Neural cell (in vitro differentiated cells): ENCODE results near the gene SCCPDH. TPM values are rescaled to one million over a fixed set of nuclear protein-coding genes. Genes with fewer than 3 reads are reported as not detected.
"Not testable (repeated sequence)": the region's sequence is repeated elsewhere in the genome, so short reads cannot be mapped to it uniquely, and the experiment has no call there.

Experiments
- H2AFZ ChIP-seq: fragments of 200-600, 300-800 bp; sonication (generic), shearing (Covaris generic); 2 replicates; pipeline ENCODE4 v1.6.0; 2014; ENCODE audit warnings: low read depth, mild to moderate bottlenecking, antibody characterized with exemption, low read length, moderate library complexity
- H3F3A ChIP-seq: fragments of 200-600 bp; shearing (Covaris generic); 2 replicates; pipeline ENCODE4 v1.6.1; 2016; ENCODE audit warnings: mild to moderate bottlenecking, moderate library complexity, mixed read lengths, antibody characterized with exemption, low read length; ENCODE audit not compliant: insufficient read depth, poor library complexity, severe bottlenecking
- H3K27ac ChIP-seq: fragments of 200-600, 300-800 bp; sonication (generic), shearing (Covaris generic); 2 replicates; pipeline ENCODE4 v1.5.1; 2014; ENCODE audit warnings: mild to moderate bottlenecking, low read length, moderate library complexity
- H3K27me3 ChIP-seq: fragments of 300-800, 200-600 bp; sonication (generic), shearing (Covaris generic); 2 replicates; pipeline ENCODE4 v1.6.0; 2014; ENCODE audit warnings: mild to moderate bottlenecking, low read depth, low read length, moderate library complexity; ENCODE audit not compliant: insufficient read depth
- H3K36me3 ChIP-seq: fragments of 300-800, 200-600 bp; sonication (generic), shearing (Covaris generic); 2 replicates; pipeline ENCODE4 v1.5.1; 2014; ENCODE audit warnings: mild to moderate bottlenecking, antibody characterized with exemption, low read length, moderate library complexity; ENCODE audit not compliant: insufficient read depth
- H3K4me2 ChIP-seq: fragments of 300-800, 200-600 bp; sonication (generic), shearing (Covaris generic); 2 replicates; pipeline ENCODE4 v1.6.0; 2014; ENCODE audit warnings: mild to moderate bottlenecking, low read length
- H3K4me3 ChIP-seq: fragments of 300-800, 200-600 bp; sonication (generic), shearing (Covaris generic); 2 replicates; pipeline ENCODE4 v1.5.1; 2014; ENCODE audit warnings: mild to moderate bottlenecking, low read length, moderate library complexity
- H3K79me2 ChIP-seq: fragments of 200-600 bp; shearing (Covaris generic); replicated peaks from 2 replicates; pipeline ENCODE4 v1.6.0; 2014; ENCODE audit warnings: mild to moderate bottlenecking, low read length, moderate library complexity; ENCODE audit not compliant: insufficient read depth
- H3K9ac ChIP-seq: fragments of 300-800, 200-600 bp; sonication (generic), shearing (Covaris generic); 2 replicates; pipeline ENCODE4 v1.6.1; 2016; ENCODE audit warnings: mild to moderate bottlenecking, low read length, mixed read lengths
- H3K9me2 ChIP-seq: fragments of 200-600 bp; shearing (Covaris generic); 2 replicates; pipeline ENCODE4 v1.6.1; 2016; ENCODE audit warnings: mild to moderate bottlenecking, low read length, mixed read lengths; ENCODE audit not compliant: insufficient read depth
- H3K9me3 ChIP-seq: fragments of 200-600, 300-800 bp; sonication (generic), shearing (Covaris generic); 2 replicates; pipeline ENCODE4 v1.6.1; 2016; ENCODE audit warnings: mild to moderate bottlenecking, mixed run types, low read length, moderate library complexity, mixed read lengths
- H4K20me1 ChIP-seq: fragments of 200-600 bp; shearing (Covaris generic); 2 replicates; pipeline ENCODE4 v1.6.1; 2016; ENCODE audit warnings: mild to moderate bottlenecking, mixed run types; ENCODE audit not compliant: insufficient read depth
- CTCF ChIP-seq: fragments of 450-650 bp; IDR thresholded peaks from 2 replicates; pipeline ENCODE4 v1.5.1; 2014; ENCODE audit warnings: antibody characterized with exemption, mild to moderate bottlenecking, moderate library complexity; ENCODE audit not compliant: poor library complexity, severe bottlenecking
- EP300 ChIP-seq: fragments of 450-650 bp; conservative IDR thresholded peaks from 2 replicates; pipeline ENCODE4 v1.6.1; 2014; ENCODE audit warnings: antibody characterized with exemption, mild to moderate bottlenecking, moderate library complexity; ENCODE audit not compliant: poor library complexity, severe bottlenecking
- EZH2 ChIP-seq: fragments of 200-600, 300-800 bp; shearing (Covaris generic), sonication (generic); IDR thresholded peaks from 2 replicates; pipeline ENCODE4 v1.6.1; 2014; ENCODE audit warnings: antibody characterized with exemption, low read length, borderline replicate concordance, mild to moderate bottlenecking; ENCODE audit not compliant: insufficient read depth, poor library complexity, severe bottlenecking
- MXI1 ChIP-seq: fragments of 450-650 bp; conservative IDR thresholded peaks from 2 replicates; pipeline ENCODE4 v1.6.1; 2014; ENCODE audit warnings: antibody characterized with exemption, mild to moderate bottlenecking; ENCODE audit not compliant: poor library complexity, severe bottlenecking
- POLR2AphosphoS5 ChIP-seq: IDR thresholded peaks from 2 replicates; pipeline ENCODE4 v1.6.1; 2012
- RAD21 ChIP-seq: fragments of 450-650 bp; conservative IDR thresholded peaks from 2 replicates; pipeline ENCODE4 v1.6.1; 2014; ENCODE audit warnings: antibody characterized with exemption, mild to moderate bottlenecking, moderate library complexity
- REST ChIP-seq: IDR thresholded peaks from 2 replicates; pipeline ENCODE4 v1.6.1; 2012; ENCODE audit warnings: borderline replicate concordance
- SMC3 ChIP-seq: fragments of 450-650 bp; conservative IDR thresholded peaks from 2 replicates; pipeline ENCODE4 v1.6.1; 2014; ENCODE audit warnings: antibody characterized with exemption, mild to moderate bottlenecking, moderate library complexity; ENCODE audit not compliant: poor library complexity
- TAF1 ChIP-seq: IDR thresholded peaks from 2 replicates; pipeline ENCODE4 v1.6.1; 2012; ENCODE audit warnings: low read depth
- polyA plus RNA-seq: library from polyadenylated mRNA; depleted of rRNA; stranded (reverse); fragments of >200 nt; gene quantifications from 2 replicates; pipeline ENCODE4 v1.2.3, GENCODE V29; 2014

The SCCPDH gene
- polyA plus RNA-seq, 1 donor from 2014 or later = 94.2 TPM

- Histone ChIP-seq H3K4me2 (no peak overlapping the region), H2AFZ (no peak overlapping the region), H3K27me3 (no peaks in the 10 kb centered on the region), H3K79me2 (no peaks in the 10 kb centered on the region), H3K9me2 (no peaks in the 10 kb centered on the region), H3F3A (no peaks in the 10 kb centered on the region), H3K27ac (no peak overlapping the region), H3K9ac (no peak overlapping the region), H3K36me3 (no peaks in the 10 kb centered on the region), H4K20me1 (no peaks in the 10 kb centered on the region), H3K9me3 (no peaks in the 10 kb centered on the region), H3K4me3 (no peak overlapping the region)
- TF ChIP-seq POLR2AphosphoS5 = no peak
Measured at GRCh38 chr1:246709196-246709595, 15.0 kb upstream of the SCCPDH start.

- H3K27me3 ChIP-seq = no peaks in the 10 kb centered on the region
- no peak overlapping the region for H3K4me3 ChIP-seq
- no peaks in the 10 kb centered on the region for H3K79me2 ChIP-seq
- no peaks in the 10 kb centered on the region for H3K9me2 ChIP-seq
- no peaks in the 10 kb centered on the region for H3K9me3 ChIP-seq
- H3K27ac ChIP-seq = no peak overlapping the region
- no peak overlapping the region for H2AFZ ChIP-seq
- H3F3A ChIP-seq = no peaks in the 10 kb centered on the region
- no peaks in the 10 kb centered on the region for H3K36me3 ChIP-seq
- no peak overlapping the region for H3K4me2 ChIP-seq
- TF ChIP-seq MXI1 = no peak
- TF ChIP-seq SMC3 = no peak
- TF ChIP-seq TAF1 = no peak
- TF ChIP-seq EP300 = no peak
- TF ChIP-seq POLR2AphosphoS5 = no peak
- no peak overlapping the region for H3K9ac ChIP-seq
- H4K20me1 ChIP-seq = no peaks in the 10 kb centered on the region
Measured at GRCh38 chr1:246709835-246710234, 14.4 kb upstream of the SCCPDH start.

GRCh38 chr1:246711548-246712003 is 12.6 kb upstream of the SCCPDH start:
- H3K36me3 ChIP-seq = no peaks in the 10 kb centered on the region
- TF ChIP-seq CTCF (no peak), SMC3 (no peak), RAD21 (no peak), TAF1 (no peak), EZH2 (no peak), EP300 (no peak), POLR2AphosphoS5 (no peak), REST (no peak), MXI1 (no peak)
- no peaks in the 10 kb centered on the region for H3F3A ChIP-seq
- H3K9me3 ChIP-seq = no peaks in the 10 kb centered on the region
- H3K4me3 ChIP-seq = no peak overlapping the region
- H3K27ac ChIP-seq = no peak overlapping the region
- no peak overlapping the region for H3K4me2 ChIP-seq
- no peak overlapping the region for H2AFZ ChIP-seq
- H3K9me2 ChIP-seq = no peaks in the 10 kb centered on the region
- no peaks in the 10 kb centered on the region for H4K20me1 ChIP-seq
- H3K27me3 ChIP-seq = no peaks in the 10 kb centered on the region
- no peaks in the 10 kb centered on the region for H3K79me2 ChIP-seq
- no peak overlapping the region for H3K9ac ChIP-seq

GRCh38 chr1:246712428-246712827 is 11.8 kb upstream of the SCCPDH start:
- H3K27me3 ChIP-seq, H3K36me3 ChIP-seq, H4K20me1 ChIP-seq, H3K27ac ChIP-seq, H3K4me2 ChIP-seq, H3K4me3 ChIP-seq, H3K9me2 ChIP-seq, H2AFZ ChIP-seq, H3K9ac ChIP-seq, H3K79me2 ChIP-seq, H3F3A ChIP-seq, H3K9me3 ChIP-seq: not testable (repeated sequence)

- H2AFZ ChIP-seq, H3K4me2 ChIP-seq, H3K79me2 ChIP-seq, H3K36me3 ChIP-seq, H3K9me2 ChIP-seq, H3K27me3 ChIP-seq, H3K4me3 ChIP-seq, H4K20me1 ChIP-seq, H3F3A ChIP-seq, H3K9ac ChIP-seq, H3K27ac ChIP-seq, H3K9me3 ChIP-seq: not testable (repeated sequence)
Measured at GRCh38 chr1:246719361-246719760, 4.8 kb upstream of the SCCPDH start.
